Stomach (tissue), 4 donors: ENCODE measurements around the gene OR2T1.

ENCODE experiments used
- CTCF ChIP-seq, 7 experiments: fragments of 450-650 bp in 4 of 7; fragments of 200-600 bp in 3 of 7; sonication (generic) in 3 of 7; IDR thresholded peaks; one replicate each; pipeline ENCODE4 v1.5.1; 2016 to 2019; ENCODE audit warnings: antibody characterized with exemption in 7 of 7, control low read depth in 2 of 7, mild to moderate bottlenecking in 1 of 7
- POLR2A ChIP-seq, 4 donors: fragments of 450-650 bp; IDR thresholded peaks; one replicate each; pipeline ENCODE4 v1.6.1; 2016; ENCODE audit warnings: antibody characterized with exemption in 4 of 4, control low read depth in 2 of 4, mild to moderate bottlenecking in 1 of 4, moderate library complexity in 1 of 4

GRCh38 chr1:248373761-248374160 is 29.1 kb upstream of the OR2T1 start:
- TF ChIP-seq POLR2A (IDR thresholded peaks at IDR 0.05): no peak
- no peak for TF ChIP-seq CTCF (IDR thresholded peaks at IDR 0.05)
